Activated CD4-positive, alpha-beta memory T cell treated with anti-CD3 and anti-CD28 coated beads for 36 hours (primary cell): ENCODE data around the gene RAB6C. TPM values are rescaled to one million over a fixed set of nuclear protein-coding genes. Genes with fewer than 3 reads are reported as not detected.
"Not testable (repeated sequence)": the region's sequence is repeated elsewhere in the genome, so short reads cannot be mapped to it uniquely, and the experiment has no call there.

Source experiments
- CTCF ChIA-PET: fragments of 350-600 bp; sonication (Branson Sonifier 250); formaldehyde crosslinking; loops from one replicate; lab custom pipeline; 2021; ENCODE audit warnings: antibody characterized with exemption, inconsistent platforms; lab: Charles Lee
- POLR2A ChIA-PET: fragments of 350-600 bp; sonication (Branson Sonifier 250); formaldehyde crosslinking; loops from one replicate; lab custom pipeline; 2021; ENCODE audit warnings: antibody characterized with exemption; lab: Charles Lee
- DNase-seq: peaks from one replicate; pipeline ENCODE4 v3.0.0-alpha.2; 2020
- H3K27ac Mint-ChIP-seq: one replicate; pipeline ENCODE4 v1.8.0; 2021; ENCODE audit warnings: mixed read lengths
- H3K27me3 Mint-ChIP-seq: one replicate; pipeline ENCODE4 v1.8.0; 2021; ENCODE audit warnings: mixed read lengths
- H3K36me3 Mint-ChIP-seq: one replicate; pipeline ENCODE4 v1.8.0; 2021; ENCODE audit warnings: mixed read lengths
- H3K4me1 Mint-ChIP-seq: one replicate; pipeline ENCODE4 v1.8.0; 2021; ENCODE audit warnings: low read depth, mixed read lengths
- H3K4me3 Mint-ChIP-seq: one replicate; pipeline ENCODE4 v1.8.0; 2021; ENCODE audit warnings: mild to moderate bottlenecking, mixed read lengths
- H3K9me3 Mint-ChIP-seq: one replicate; pipeline ENCODE4 v1.8.0; 2021; ENCODE audit warnings: mixed read lengths
- intact Hi-C: fragments of 100-400 bp; cut with micrococcal nuclease; formaldehyde crosslinking; loops from one replicate; pipeline ENCODE4 v1.15.1; 2023
- total RNA-seq, 2 experiments: library from RNA; stranded (reverse); gene quantifications; one replicate each; pipeline ENCODE4 v1.2.3, GENCODE V29; 2021

RAB6C gene
- total RNA-seq, 2 experiments from 2014 or later = not detected

DNA sequence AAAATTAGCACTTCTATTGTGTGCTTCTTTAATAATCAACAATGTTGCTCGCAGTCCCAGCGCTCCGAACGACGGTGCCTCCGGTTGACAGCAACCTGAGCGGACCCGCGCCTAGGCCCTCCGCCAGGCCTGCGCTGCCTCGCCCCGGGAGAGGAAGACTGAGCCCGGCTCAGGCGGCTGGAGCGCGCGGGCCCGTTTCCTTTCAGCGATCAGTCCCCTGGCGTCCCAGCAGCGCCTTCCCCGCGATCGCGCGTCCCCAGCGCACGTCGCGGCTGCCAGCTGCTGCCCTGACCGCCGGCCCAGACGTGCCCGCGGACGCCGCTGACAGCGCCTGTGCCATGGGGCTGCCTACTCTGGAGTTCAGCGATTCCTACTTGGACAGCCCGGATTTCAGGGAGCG, 26.4 kb downstream of the RAB6C start:
- H3K27me3 Mint-ChIP-seq = peaks cover 34% of the 10 kb centered on the region
- POLR2A ChIA-PET, H3K9me3 Mint-ChIP-seq, intact Hi-C loops, H3K36me3 Mint-ChIP-seq, H3K4me3 Mint-ChIP-seq, CTCF ChIA-PET, H3K4me1 Mint-ChIP-seq, DNase-seq, H3K27ac Mint-ChIP-seq: not testable (repeated sequence)

GRCh38 chr2:130016701-130017100, 37.2 kb downstream of the RAB6C start:
- H3K4me3 Mint-ChIP-seq, H3K36me3 Mint-ChIP-seq, POLR2A ChIA-PET, CTCF ChIA-PET, H3K4me1 Mint-ChIP-seq, DNase-seq, H3K27ac Mint-ChIP-seq, intact Hi-C loops, H3K27me3 Mint-ChIP-seq: not testable (repeated sequence)
- peaks cover 16% of the 10 kb centered on the region for H3K9me3 Mint-ChIP-seq

- ChIA-PET CTCF (no interaction called here), POLR2A (no interaction called here)
- no peaks in the 10 kb centered on the region for H3K36me3 Mint-ChIP-seq
- H3K4me1 Mint-ChIP-seq = no peaks in the 10 kb centered on the region
- no peak overlapping the region for H3K27ac Mint-ChIP-seq
- no peak overlapping the region for H3K4me3 Mint-ChIP-seq
- H3K27me3 Mint-ChIP-seq = peaks cover 3% of the 10 kb centered on the region
- intact Hi-C loops = no loop called here
- peaks cover 7% of the 10 kb centered on the region for H3K9me3 Mint-ChIP-seq
- no peak for DNase-seq
Observed at GRCh38 chr2:130019402-130019801, 39.9 kb downstream of the RAB6C start.

DNA sequence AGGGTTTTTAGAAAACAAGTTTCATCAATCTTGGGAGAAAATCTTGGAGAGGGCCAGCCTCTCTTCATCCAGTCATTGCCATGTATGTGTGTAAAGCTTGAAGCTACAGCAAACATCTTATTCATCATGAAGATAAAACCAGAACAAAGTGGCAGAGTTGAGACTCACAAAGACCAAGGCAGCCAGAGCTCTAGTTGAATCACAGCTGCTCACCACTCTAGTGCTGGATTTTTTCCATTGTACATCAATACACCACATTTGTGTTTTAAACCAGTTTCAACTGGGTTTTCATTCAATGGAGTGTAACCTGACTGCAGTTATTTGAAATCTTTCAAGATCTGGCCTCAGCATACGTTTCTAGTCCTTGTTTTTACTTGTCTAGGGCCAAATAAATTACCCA, 40.6 kb downstream of the RAB6C start:
- intact Hi-C loops, DNase-seq, H3K27me3 Mint-ChIP-seq, H3K4me3 Mint-ChIP-seq, CTCF ChIA-PET, POLR2A ChIA-PET, H3K27ac Mint-ChIP-seq, H3K4me1 Mint-ChIP-seq, H3K36me3 Mint-ChIP-seq, H3K9me3 Mint-ChIP-seq: not testable (repeated sequence)

DNA sequence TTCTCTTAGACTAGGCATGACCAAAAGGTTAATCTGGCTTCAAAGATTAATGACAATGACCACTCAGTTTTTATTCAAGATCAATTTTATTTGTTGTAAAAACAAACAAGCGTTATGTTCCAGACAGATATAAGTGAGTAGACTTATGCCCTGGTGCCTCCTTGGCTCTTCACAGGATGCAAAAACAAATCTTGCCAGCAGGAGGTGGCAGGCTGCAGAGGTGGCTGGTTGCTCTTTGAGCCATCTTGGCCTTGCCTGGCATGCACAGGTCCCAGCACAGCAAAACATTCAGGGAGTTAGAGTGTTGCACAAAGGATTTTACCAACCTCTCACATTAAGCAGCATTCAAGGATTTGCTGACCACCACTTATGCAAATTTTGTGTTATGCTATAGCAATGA, 46.5 kb downstream of the RAB6C start:
- intact Hi-C loops, H3K4me1 Mint-ChIP-seq, H3K36me3 Mint-ChIP-seq, H3K4me3 Mint-ChIP-seq, H3K27me3 Mint-ChIP-seq, POLR2A ChIA-PET, H3K9me3 Mint-ChIP-seq, H3K27ac Mint-ChIP-seq, CTCF ChIA-PET: not testable (repeated sequence)
- peak; percentile 12 for DNase-seq

Other genes starting within 250 kb of the RAB6C start
- gene POTEF, start 149.6 kb downstream of the RAB6C start, total RNA-seq = not detected
- gene CCDC74B, start 165.4 kb downstream of the RAB6C start, total RNA-seq = 1 to 10 TPM; 3.2 to 3.3 TPM
- gene SMPD4, start 201.9 kb downstream of the RAB6C start, total RNA-seq = 10 to 100 TPM; 65.8 to 69.4 TPM
- 100 to 1,000 TPM; 388 to 401 TPM for gene MZT2B, start 202.6 kb downstream of the RAB6C start, total RNA-seq
- gene TUBA3E, start 218.8 kb downstream of the RAB6C start, total RNA-seq = not detected